Lower leg skin (tissue), 4 donors: ENCODE measurements around the gene LRP1B. TPM values are rescaled to one million over a fixed set of nuclear protein-coding genes. Genes with fewer than 3 reads are reported as not detected.

Source experiments
- DNase-seq, 2 donors: peaks; one replicate each; pipeline ENCODE4 v3.0.0-alpha.2; 2019; ENCODE audit warnings: low spot score in 2 of 2
- H3K4me3 ChIP-seq: fragments of 200-600 bp; sonication (generic); 2 replicates; pipeline ENCODE4 v1.5.1; 2017; ENCODE audit warnings: mild to moderate bottlenecking, low read depth; ENCODE audit not compliant: poor library complexity, severe bottlenecking
- POLR2A ChIP-seq, 2 donors: fragments of 450-650 bp; IDR thresholded peaks; one replicate each; pipeline ENCODE4 v1.6.1; 2016 to 2017; ENCODE audit warnings: antibody characterized with exemption in 2 of 2, mild to moderate bottlenecking in 1 of 2, moderate library complexity in 1 of 2
- WGBS, 2 donors: methylation state at CpG; one replicate each; pipeline ENCODE4 v1.1.5; 2018; 5-methylcytosine and 5-hydroxymethylcytosine counted together
- intact Hi-C: fragments of 100-400 bp; cut with DNase I; formaldehyde crosslinking; loops from one replicate; pipeline ENCODE4 v1.15.0; 2023; ENCODE audit warnings: low total_unique reads
- total RNA-seq, 4 donors: library from RNA; depleted of rRNA; stranded (reverse); fragments of >200 nt; gene quantifications; one replicate each; pipeline ENCODE4 v1.1.0, GENCODE V29; 2016
- TF ChIP-seq, protein P1 (sequence below), 3 donors: fragments of 450-650 bp; IDR thresholded peaks; one replicate each; pipeline ENCODE4 v1.5.1; 2016; ENCODE audit warnings: antibody characterized with exemption in 3 of 3, mild to moderate bottlenecking in 3 of 3, moderate library complexity in 2 of 3

LRP1B gene
- total RNA-seq, 4 donors from 2014 or later = 0.80 to 1.6 (median 1.0) TPM

DNA sequence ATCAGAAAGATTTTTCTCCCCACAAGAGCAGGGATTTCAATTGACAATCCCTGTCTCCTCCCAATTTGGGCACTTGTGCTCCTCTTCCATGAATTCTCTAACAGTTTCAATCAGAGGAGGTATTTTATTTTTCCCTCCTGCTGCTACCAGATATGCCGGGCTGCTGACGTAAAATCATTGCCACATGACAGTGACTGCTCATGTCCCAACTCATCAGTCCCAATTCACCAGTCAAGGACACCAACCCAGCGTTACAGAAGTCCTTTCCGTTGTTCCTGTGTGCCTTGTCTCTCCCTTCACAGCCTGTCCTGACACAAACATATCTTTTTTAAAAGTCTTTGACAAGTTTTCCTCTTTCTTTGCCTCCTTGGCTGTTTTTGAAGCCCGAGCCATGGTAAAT lies 540.2 kb downstream of the LRP1B start:
- intact Hi-C loops = no loop called here
- 66 to 72% methylated on average over 5 of the region's 5 CpGs for WGBS, 2 donors
- no peak for TF ChIP-seq POLR2A (IDR thresholded peaks at IDR 0.05)
- TF ChIP-seq, protein P1, sequence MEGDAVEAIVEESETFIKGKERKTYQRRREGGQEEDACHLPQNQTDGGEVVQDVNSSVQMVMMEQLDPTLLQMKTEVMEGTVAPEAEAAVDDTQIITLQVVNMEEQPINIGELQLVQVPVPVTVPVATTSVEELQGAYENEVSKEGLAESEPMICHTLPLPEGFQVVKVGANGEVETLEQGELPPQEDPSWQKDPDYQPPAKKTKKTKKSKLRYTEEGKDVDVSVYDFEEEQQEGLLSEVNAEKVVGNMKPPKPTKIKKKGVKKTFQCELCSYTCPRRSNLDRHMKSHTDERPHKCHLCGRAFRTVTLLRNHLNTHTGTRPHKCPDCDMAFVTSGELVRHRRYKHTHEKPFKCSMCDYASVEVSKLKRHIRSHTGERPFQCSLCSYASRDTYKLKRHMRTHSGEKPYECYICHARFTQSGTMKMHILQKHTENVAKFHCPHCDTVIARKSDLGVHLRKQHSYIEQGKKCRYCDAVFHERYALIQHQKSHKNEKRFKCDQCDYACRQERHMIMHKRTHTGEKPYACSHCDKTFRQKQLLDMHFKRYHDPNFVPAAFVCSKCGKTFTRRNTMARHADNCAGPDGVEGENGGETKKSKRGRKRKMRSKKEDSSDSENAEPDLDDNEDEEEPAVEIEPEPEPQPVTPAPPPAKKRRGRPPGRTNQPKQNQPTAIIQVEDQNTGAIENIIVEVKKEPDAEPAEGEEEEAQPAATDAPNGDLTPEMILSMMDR (IDR thresholded peaks at IDR 0.05) = no peak
- DNase-seq = no peak
- H3K4me3 ChIP-seq = no peak overlapping the region

DNA sequence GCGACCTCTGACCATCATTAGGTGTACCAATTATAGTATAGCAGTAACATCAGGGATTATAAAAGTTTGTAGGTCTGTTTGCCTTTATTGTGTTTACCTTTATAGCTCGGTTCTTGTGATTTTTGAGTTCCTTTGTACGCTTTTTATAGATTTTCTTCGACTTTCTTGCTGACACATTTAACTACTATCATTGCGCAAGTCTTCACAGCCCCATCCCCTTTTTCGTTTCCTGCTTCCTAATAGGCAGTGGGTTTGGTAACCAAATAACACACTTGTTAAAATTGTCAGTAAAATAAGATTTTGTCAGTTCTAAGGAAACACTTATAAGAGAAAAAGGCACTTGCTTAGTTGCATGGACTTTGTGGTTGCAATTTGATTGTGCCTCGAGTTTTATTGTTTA lies 541.5 kb downstream of the LRP1B start:
- no peak for DNase-seq
- WGBS, 2 donors = 78 to 82% methylated on average over 7 of the region's 7 CpGs
- intact Hi-C loops = no loop called here

DNA sequence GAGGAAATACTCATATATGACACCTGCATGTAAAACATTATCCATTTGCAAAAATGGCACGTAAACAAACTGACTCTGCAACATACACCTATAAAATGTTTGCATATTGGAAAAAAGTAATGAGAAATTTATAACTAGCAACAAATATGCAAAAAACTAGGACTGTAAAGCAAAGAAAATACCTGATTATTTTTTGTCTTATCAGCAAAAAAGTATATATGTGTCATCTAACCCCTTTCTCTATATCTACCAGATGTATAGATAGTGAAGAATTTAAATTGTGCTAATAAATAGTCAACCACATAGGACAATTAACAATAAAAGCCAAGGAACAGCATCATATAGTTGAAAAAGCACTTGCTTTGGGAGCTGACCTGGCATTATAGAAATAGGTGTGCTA lies 543.8 kb downstream of the LRP1B start:
- no peak overlapping the region for H3K4me3 ChIP-seq
- WGBS, 2 donors = 95 to 96% methylated on average over 1 of the region's 1 CpG
- DNase-seq = no peak
- TF ChIP-seq, protein P1 (IDR thresholded peaks at IDR 0.05) = no peak
- no peak for TF ChIP-seq POLR2A (IDR thresholded peaks at IDR 0.05)
- intact Hi-C loops = no loop called here

More for the DNA sequence above, 541.5 kb downstream of the LRP1B start:
- TF ChIP-seq, protein P1 (IDR thresholded peaks at IDR 0.05) = no peak
- TF ChIP-seq POLR2A (IDR thresholded peaks at IDR 0.05) = no peak
- no peak overlapping the region for H3K4me3 ChIP-seq

DNA sequence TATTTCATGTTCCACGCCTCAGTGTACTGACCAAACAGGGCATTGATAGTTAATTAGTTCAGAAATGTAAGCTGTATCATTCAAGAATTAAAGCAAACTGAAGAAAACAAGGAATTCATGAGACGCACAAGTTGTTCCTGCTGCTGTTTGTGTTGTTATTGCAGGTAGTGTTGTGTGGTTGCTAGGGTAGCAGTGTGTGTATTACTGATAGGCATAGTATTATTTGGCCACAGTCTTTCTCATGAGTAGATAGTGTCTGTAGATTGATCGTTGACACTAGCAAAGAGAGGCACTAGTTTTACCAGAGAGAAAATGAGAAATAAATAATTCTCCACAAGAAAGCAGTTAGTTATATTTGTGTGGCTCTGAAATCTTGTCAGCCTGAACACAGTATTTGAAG lies 548.6 kb downstream of the LRP1B start:
- 73 to 83% methylated on average over 3 of the region's 3 CpGs for WGBS, 2 donors
- TF ChIP-seq, protein P1 (IDR thresholded peaks at IDR 0.05) = no peak
- no peak for TF ChIP-seq POLR2A (IDR thresholded peaks at IDR 0.05)
- intact Hi-C loops = no loop called here
- no peak overlapping the region for H3K4me3 ChIP-seq
- DNase-seq = no peak

DNA sequence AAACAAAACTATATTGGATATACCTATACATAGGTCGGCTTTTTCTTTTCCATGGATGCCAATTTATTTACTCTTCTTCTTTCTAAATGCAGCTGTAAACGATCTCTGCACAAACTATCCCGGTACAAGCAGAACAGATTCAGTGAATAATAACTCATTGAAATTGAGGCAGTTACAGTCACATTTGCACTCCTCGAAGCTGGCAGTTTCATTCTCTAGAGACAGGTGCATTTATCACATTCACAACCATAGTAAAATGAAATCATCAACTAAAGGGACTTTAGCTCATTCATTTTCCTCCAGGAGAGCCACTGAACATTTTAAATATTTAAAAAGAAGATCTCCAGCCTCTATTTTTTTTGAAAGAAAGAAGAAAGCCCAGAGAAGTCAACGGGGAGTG lies 551.7 kb downstream of the LRP1B start:
- intact Hi-C loops = no loop called here
- DNase-seq = no peak
- no peak overlapping the region for H3K4me3 ChIP-seq
- TF ChIP-seq, protein P1 (IDR thresholded peaks at IDR 0.05) = no peak
- 89 to 92% methylated on average over 5 of the region's 5 CpGs for WGBS, 2 donors

DNA sequence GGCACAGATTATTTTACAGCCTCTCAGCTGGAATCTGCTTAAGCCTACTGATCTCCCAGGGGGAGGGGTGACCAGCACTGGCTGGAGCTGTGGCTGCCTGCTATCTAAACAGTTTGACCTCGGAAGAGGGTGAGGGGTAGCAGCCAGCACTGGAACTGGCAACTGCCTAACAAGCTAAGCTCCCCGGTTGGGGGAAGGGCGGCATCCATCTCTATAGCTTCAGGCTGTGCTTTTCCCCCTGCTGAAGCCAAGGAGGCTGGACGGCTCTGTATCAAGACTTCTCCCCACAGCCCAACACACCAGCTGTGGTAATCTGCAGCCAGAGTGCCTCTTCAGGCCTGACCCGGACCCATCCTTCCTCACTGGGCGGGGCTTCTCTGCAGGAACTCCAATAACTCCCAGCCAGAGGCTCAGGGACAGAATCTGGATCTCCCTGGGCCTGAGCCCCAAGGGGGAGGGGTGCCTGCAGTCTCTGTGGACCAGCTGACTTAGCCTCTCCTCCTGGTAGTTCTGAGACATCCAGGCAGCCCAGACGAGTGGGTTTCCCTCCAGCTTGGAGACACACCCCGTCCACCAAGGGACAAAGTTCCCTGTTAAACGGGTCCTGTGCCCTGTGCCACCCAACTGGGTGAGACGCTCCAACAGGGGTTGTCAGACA lies 560.2 kb downstream of the LRP1B start:
- TF ChIP-seq, protein P1 (IDR thresholded peaks at IDR 0.05) = no peak
- TF ChIP-seq POLR2A (IDR thresholded peaks at IDR 0.05) = no peak
- H3K4me3 ChIP-seq = no peak overlapping the region
- 73 to 85% methylated on average over 9 to 10 of the region's 10 CpGs for WGBS, 2 donors
- no peak for DNase-seq
- intact Hi-C loops = no loop called here
